Activated CD8-positive, alpha-beta memory T cell treated with anti-CD3 and anti-CD28 coated beads for 1 hour (primary cell): Measurements from ENCODE around the gene NFKBIE.
"Not testable (repeated sequence)": the region's sequence is repeated elsewhere in the genome, so short reads cannot be mapped to it uniquely, and the experiment has no call there.

Experiments used
- DNase-seq, 2 donors: peaks; one replicate each; pipeline ENCODE4 v3.0.0-alpha.2; 2020; ENCODE audit warnings: low read depth in 1 of 2; ENCODE audit errors: extremely low read depth in 1 of 2

The NFKBIE gene

GRCh38 chr6:44246663-44247337 is 18.6 kb downstream of the NFKBIE start, which contains the start of gene HSP90AB1:
Gene HSP90AB1, plus strand, starts transcription at chr6:44247101. Its CDS starts 1,529 bp downstream, at chr6:44248630.
- DNase-seq = peak; percentile 83 to 90

- DNase-seq = peak in 1 of 2 donors; percentile 75
These were observed 19.3 kb downstream of the NFKBIE start for GRCh38 chr6:44245912-44246662.

GRCh38 chr6:44245391-44245911 is 19.9 kb downstream of the NFKBIE start:
- no peak for DNase-seq

- no peak for DNase-seq
These were observed 22.0 kb downstream of the NFKBIE start for GRCh38 chr6:44243345-44243744.

- DNase-seq = no peak
These were observed 26.5 kb downstream of the NFKBIE start for GRCh38 chr6:44238687-44239350.

GRCh38 chr6:44237813-44238433 is 27.4 kb downstream of the NFKBIE start:
- DNase-seq = peak in 1 of 2 donors; percentile 70

- DNase-seq = peak in 1 of 2 donors; percentile 47
These were observed 28.1 kb downstream of the NFKBIE start for GRCh38 chr6:44237021-44237812.

GRCh38 chr6:44235891-44236516 is 29.3 kb downstream of the NFKBIE start:
- no peak for DNase-seq

- DNase-seq = no peak
These were observed 30.1 kb downstream of the NFKBIE start for GRCh38 chr6:44235269-44235668.

- no peak for DNase-seq
These were observed 31.0 kb downstream of the NFKBIE start for GRCh38 chr6:44234101-44235025.

GRCh38 chr6:44233567-44234100 is 31.7 kb downstream of the NFKBIE start:
- no peak for DNase-seq

GRCh38 chr6:44232676-44233566 is 32.4 kb downstream of the NFKBIE start:
- no peak for DNase-seq

GRCh38 chr6:44231426-44231825 is 33.9 kb downstream of the NFKBIE start:
- not testable (repeated sequence) for DNase-seq

GRCh38 chr6:44230034-44230675 is 35.2 kb downstream of the NFKBIE start:
- DNase-seq = no peak

GRCh38 chr6:44229376-44230033 is 35.8 kb downstream of the NFKBIE start:
- DNase-seq = no peak

- DNase-seq = no peak
These were observed 36.5 kb downstream of the NFKBIE start for GRCh38 chr6:44228836-44229235.
